Breast epithelium (tissue), 3 donors: ENCODE measurements around the gene REELD1.

ENCODE experiments used
- CTCF ChIP-seq, 3 donors: fragments of 450-650 bp; IDR thresholded peaks; one replicate each; pipeline ENCODE4 v1.5.1; 2016 to 2017; ENCODE audit warnings: antibody characterized with exemption in 3 of 3, mild to moderate bottlenecking in 3 of 3, moderate library complexity in 3 of 3
- POLR2A ChIP-seq: fragments of 450-650 bp; IDR thresholded peaks from one replicate; pipeline ENCODE4 v1.6.1; 2016; ENCODE audit warnings: antibody characterized with exemption, mild to moderate bottlenecking, moderate library complexity
- POLR2AphosphoS5 ChIP-seq, 3 donors: sonication (generic); formaldehyde crosslinking; IDR thresholded peaks; one replicate each; pipeline ENCODE4 v1.6.1; 2017; ENCODE audit warnings: antibody characterized with exemption in 3 of 3

GRCh38 chr4:146247356-146247755 lies 33.0 kb downstream of the REELD1 start:
- no peak for TF ChIP-seq CTCF (IDR thresholded peaks at IDR 0.05)
- TF ChIP-seq POLR2AphosphoS5 (IDR thresholded peaks at IDR 0.05), result no peak
- no peak for TF ChIP-seq POLR2A
